HepG2 (cell line): ENCODE data around the gene SCN9A. TPM values are rescaled to one million over a fixed set of nuclear protein-coding genes. Genes with fewer than 3 reads are reported as not detected.

ENCODE experiments used
- ATAC-seq: fragments of 200-7000 bp; cut with Tn5 transposase; 3 replicates; pipeline ENCODE4 v1.9.1; 2020; ENCODE audit warnings: mild to moderate bottlenecking, moderate library complexity
- BruUV-seq: library from RNA; stranded (reverse); fragments of 400-500 nt; replicated peaks from 2 replicates; lab custom pipeline; 2021; lab: Mats Ljungman, UMichigan
- CTCF ChIA-PET: fragments of 300-600 bp; formaldehyde crosslinking; extraction: SDS; loops from one replicate; lab custom pipeline; 2021; ENCODE audit warnings: low total read pairs, inconsistent platforms, low intra/inter-chr PET ratio; lab: Yijun Ruan, JAX
- POLR2A ChIA-PET: fragments of 350-600 bp; sonication (Branson Sonifier 250); formaldehyde crosslinking; loops from one replicate; lab custom pipeline; 2020; ENCODE audit warnings: antibody characterized with exemption, inconsistent platforms; lab: Yijun Ruan, JAX
- DNase-seq: peaks from one replicate; pipeline ENCODE4 v3.0.0-alpha.2; 2015; ENCODE audit warnings: low spot score
- FAIRE-seq: peaks from 3 replicates; lab custom pipeline; 2011; peaks lifted over from hg19 to GRCh38; lab: Jason Lieb, UNC
- H2AFZ ChIP-seq: one replicate; pipeline ENCODE4 v1.6.1; 2011; ENCODE audit warnings: low read length, inconsistent platforms
- H3K27ac ChIP-seq: fragments of 300-600 bp; 3 replicates; pipeline ENCODE4 v1.8.0; 2011; ENCODE audit warnings: mixed run types, mild to moderate bottlenecking, mixed read lengths, low read length, inconsistent platforms; ENCODE audit not compliant: insufficient read depth; ENCODE audit errors: extremely low read length
- H3K27me3 ChIP-seq, 2 experiments: fragments of 200-600 bp in 1 of 2; 2 replicates in 1 of 2; 3 replicates in 1 of 2; pipeline versions ENCODE4 v1.6.0 to v1.8.0; 2011; ENCODE audit warnings: low read length in 2 of 2, mild to moderate bottlenecking in 2 of 2, moderate library complexity in 2 of 2, inconsistent platforms in 1 of 2; ENCODE audit not compliant: insufficient read depth in 2 of 2, control insufficient read depth in 1 of 2
- H3K36me3 ChIP-seq, 2 experiments: fragments of 200-600 bp in 1 of 2; replicated peaks in 1 of 2; 2 replicates in 1 of 2; 3 replicates in 1 of 2; pipeline versions ENCODE4 v1.5.1 to v1.8.0; 2011; ENCODE audit warnings: low read length in 2 of 2, inconsistent platforms in 1 of 2; ENCODE audit not compliant: insufficient read depth in 2 of 2, control insufficient read depth in 1 of 2
- H3K4me1 ChIP-seq: 2 replicates; pipeline ENCODE4 v1.5.1; 2012; ENCODE audit warnings: low read length, inconsistent platforms; ENCODE audit not compliant: insufficient read depth
- H3K4me2 ChIP-seq: 2 replicates; pipeline ENCODE4 v1.6.0; 2011; ENCODE audit warnings: low read depth, low read length, inconsistent platforms
- H3K4me3 ChIP-seq, 3 experiments: fragments of 200-600 bp in 1 of 3; sonication (generic), shearing (Covaris generic) in 1 of 3; replicated peaks in 1 of 3; 2 replicates each; pipeline ENCODE4 v1.5.1; 2011 to 2016; ENCODE audit warnings: low read length in 3 of 3, inconsistent platforms in 2 of 3, low read depth in 2 of 3, mild to moderate bottlenecking in 2 of 3, control low read depth in 1 of 3, mixed read lengths in 1 of 3; ENCODE audit not compliant: insufficient read depth in 1 of 3
- H3K79me2 ChIP-seq: one replicate; pipeline ENCODE4 v1.6.1; 2011; ENCODE audit warnings: low read length, inconsistent platforms; ENCODE audit not compliant: insufficient read depth
- H3K9ac ChIP-seq: 2 replicates; pipeline ENCODE4 v1.6.0; 2011; ENCODE audit warnings: mild to moderate bottlenecking, low read depth, low read length, inconsistent platforms; ENCODE audit not compliant: insufficient read depth
- H3K9me3 ChIP-seq: 2 replicates; pipeline ENCODE4 v1.5.1; 2012; ENCODE audit warnings: mild to moderate bottlenecking, low read length
- H4K20me1 ChIP-seq: 2 replicates; pipeline ENCODE4 v1.6.0; 2011; ENCODE audit warnings: inconsistent platforms, mild to moderate bottlenecking, low read length, moderate library complexity; ENCODE audit not compliant: insufficient read depth
- DNMT3B ChIP-seq: conservative IDR thresholded peaks from 2 replicates; pipeline ENCODE4 v1.6.1; 2016; ENCODE audit warnings: missing biosample characterization, control low read depth
- ERF ChIP-seq: IDR thresholded peaks from 2 replicates; pipeline ENCODE4 v1.6.1; 2018; ENCODE audit warnings: missing biosample characterization, missing genetic modification reagents
- GFI1 ChIP-seq: sonication (generic); formaldehyde crosslinking; IDR thresholded peaks from 2 replicates; pipeline ENCODE4 v1.5.0; 2020; ENCODE audit warnings: missing genetic modification reagents, mild to moderate bottlenecking, borderline replicate concordance
- HOXA5 ChIP-seq: sonication (generic); formaldehyde crosslinking; IDR thresholded peaks from 2 replicates; pipeline ENCODE4 v1.4.0; 2020; ENCODE audit warnings: missing genetic modification reagents
- ZMAT3 ChIP-seq: sonication (generic); formaldehyde crosslinking; conservative IDR thresholded peaks from 2 replicates; pipeline ENCODE4 v1.7.0; 2021; ENCODE audit warnings: missing genetic modification reagents
- ZMYM4 ChIP-seq: sonication (generic); formaldehyde crosslinking; IDR thresholded peaks from 2 replicates; pipeline ENCODE4 v1.8.1; 2023; ENCODE audit warnings: mild to moderate bottlenecking, missing genetic modification reagents
- ZNF800 ChIP-seq: sonication (generic); formaldehyde crosslinking; IDR thresholded peaks from 2 replicates; pipeline ENCODE4 v1.4.0; 2020; ENCODE audit warnings: missing genetic modification reagents
- WGBS: methylation state at CpG from one replicate; pipeline ENCODE4 v1.1.6; 2017; ENCODE audit warnings: low lambda C conversion rate; 5-methylcytosine and 5-hydroxymethylcytosine counted together
- in situ Hi-C: cut with HindIII; loops from 2 replicates; pipeline ENCODE4 v1.10.0; 2017; ENCODE audit warnings: low pct_unique_long_range_greater_than_20kb; ENCODE audit not compliant: extremely low pct_ligation_motif_present
- intact Hi-C: fragments of 100-400 bp; cut with micrococcal nuclease; formaldehyde crosslinking; loops from one replicate; pipeline ENCODE4 v1.10.0; 2022; ENCODE audit not compliant: unreplicated experiment
- polyA plus RNA-seq, 8 experiments: library from polyadenylated mRNA; depleted of rRNA in 3 of 8; stranded (reverse) in 7 of 8; unstranded in 1 of 8; fragments of >200 nt; fragmentation: Illumina TruSeq in 4 of 8; extraction: Trizol in 4 of 8; gene quantifications; 2 replicates each; pipeline versions ENCODE4 v1.2.1 to v1.2.3, GENCODE V29; 2011 to 2016; ENCODE audit warnings: low read depth in 4 of 8, missing spikeins in 1 of 8, mixed read lengths in 1 of 8; ENCODE audit not compliant: insufficient read depth in 1 of 8
- total RNA-seq, 5 experiments: library from RNA; depleted of rRNA; stranded (reverse); fragments of >200 nt; fragmentation: Illumina TruSeq; extraction: Trizol; gene quantifications; 2 replicates each; pipeline ENCODE4 v1.2.3, GENCODE V29; 2016; ENCODE audit warnings: low read depth in 1 of 5

Gene SCN9A
- total and polyA plus RNA-seq, 2 of the 13 experiments (the other 11 are each of a cell fraction or from before 2014, with no cell fraction given) = 15.3 to 24.3 TPM

DNA sequence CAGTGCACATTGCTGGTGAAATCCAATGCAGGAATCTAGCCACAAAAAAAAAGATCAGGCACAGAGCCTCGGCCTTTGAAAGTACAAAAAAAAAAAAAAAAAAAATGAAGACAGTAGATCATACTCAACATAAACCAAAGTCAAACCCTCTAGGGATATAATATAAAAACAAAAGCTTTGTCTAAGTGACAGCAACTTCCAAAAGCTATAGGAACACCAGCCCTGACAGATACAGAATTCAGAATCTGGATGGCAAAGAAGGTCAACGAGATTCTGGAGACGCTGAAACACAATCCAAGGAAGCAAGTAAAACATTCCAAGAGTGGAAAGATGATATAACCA, 194.0 kb downstream of the SCN9A start:
- FAIRE-seq = no peak
- intact Hi-C loops (loop anchor here (1.0 to 5.0 kb wide), 5 partner anchors 23 to 241 kb away; partner anchors contain the start of gene SCN1A), in situ Hi-C loops (loop anchor here (5.0 kb wide), 2 partner anchors 124 to 229 kb away; partner anchors contain the start of gene TTC21B)
- TF ChIP-seq ZMYM4 (CRISPR knock-in tag) (no peak), DNMT3B (CRISPR knock-in tag) (0 out of 2 replicates have a peak, but pooled peaks have one; percentile 41), GFI1 (0 out of 2 replicates have a peak, but pooled peaks have one; percentile 20), ZMAT3 (CRISPR knock-in tag) (peak; percentile 53; the same call in 1 of the 2 replicates), ZNF800 (CRISPR knock-in tag) (peak; percentile 4; the same call in 1 of the 2 replicates), ERF (CRISPR knock-in tag) (no peak), HOXA5 (0 out of 2 replicates have a peak, but pooled peaks have one; percentile 6)
- H3K9me3 ChIP-seq = peaks cover 7% of the 10 kb centered on the region; the same call in 1 of the 2 replicates
- ChIA-PET POLR2A (interaction anchor here (0.6 to 3.2 kb wide), 2 partner anchors 47 to 228 kb away, joined by 4 to 41 read pairs; partner anchors contain the start of gene TTC21B), CTCF (interaction anchor here (0.7 to 2.6 kb wide), 4 partner anchors 54 to 237 kb away, joined by 3 to 36 read pairs (median 12); partner anchors contain the start of genes SCN1A and TTC21B)
- no peak overlapping the region for H3K27ac ChIP-seq
- no TSS peak for BruUV-seq
- no peaks in the 10 kb centered on the region for H3K79me2 ChIP-seq
- no peak overlapping the region for H3K4me2 ChIP-seq
- no peak for ATAC-seq
- H3K4me1 ChIP-seq = peaks cover 42% of the 10 kb centered on the region
- H3K27me3 ChIP-seq = no peaks in the 10 kb centered on the region
- H2AFZ ChIP-seq = peak overlapping the region; percentile 55
- no peak for DNase-seq
- 35% methylated on average over 3 of the region's 3 CpGs for WGBS
- H3K36me3 ChIP-seq = no peaks in the 10 kb centered on the region
- H3K4me3 ChIP-seq = no peak overlapping the region
- H4K20me1 ChIP-seq = no peaks in the 10 kb centered on the region
- H3K9ac ChIP-seq = no peak overlapping the region
